ENCODE measurements around the gene CLEC10A. TPM values are rescaled to one million over a fixed set of nuclear protein-coding genes. Genes with fewer than 3 reads are reported as not detected.

Gene CLEC10A
- total and polyA plus RNA-seq, 11 donors, result 1.5 to 30.1 (median 2.7) TPM

GRCh38 chr17:7046127-7046724, 33.8 kb downstream of the CLEC10A start:
- H3K36me3 ChIP-seq, result no peaks in the 10 kb centered on the region
- peak overlapping the region in 9 of 12 donors; percentile 22 to 46 (median 26) for H3K4me3 ChIP-seq
- peaks cover 0 to 43% (median 21%) of the 10 kb centered on the region in 9 donors for H3K27me3 ChIP-seq
- peaks cover 0 to 41% (median 28%) of the 10 kb centered on the region in 12 donors for H3K4me1 ChIP-seq
- intact Hi-C loops (cut with DNase I), result loop anchor here in 4 of 10 donors (2.0 to 10.0 kb wide), 4 partner anchors 91 to 256 kb away; partner anchors contain the start of gene YBX2 (in 1 of the 4)
- peak in 1 of 4 donors; percentile 3 for ATAC-seq
- peak in 2 of 12 donors; percentile 5 to 9 for TF ChIP-seq CTCF (IDR thresholded peaks at IDR 0.05)
- TF ChIP-seq POLR2A (IDR thresholded peaks at IDR 0.05), result no peak
- H3K9me3 ChIP-seq, result no peaks in the 10 kb centered on the region
- no peak for DNase-seq
- WGBS, 4 donors, result 17 to 27% (median 23%) methylated on average over 15 of the region's 15 CpGs
- H3K27ac ChIP-seq, result peak overlapping the region in 2 of 12 donors; percentile 24 to 68

DNA sequence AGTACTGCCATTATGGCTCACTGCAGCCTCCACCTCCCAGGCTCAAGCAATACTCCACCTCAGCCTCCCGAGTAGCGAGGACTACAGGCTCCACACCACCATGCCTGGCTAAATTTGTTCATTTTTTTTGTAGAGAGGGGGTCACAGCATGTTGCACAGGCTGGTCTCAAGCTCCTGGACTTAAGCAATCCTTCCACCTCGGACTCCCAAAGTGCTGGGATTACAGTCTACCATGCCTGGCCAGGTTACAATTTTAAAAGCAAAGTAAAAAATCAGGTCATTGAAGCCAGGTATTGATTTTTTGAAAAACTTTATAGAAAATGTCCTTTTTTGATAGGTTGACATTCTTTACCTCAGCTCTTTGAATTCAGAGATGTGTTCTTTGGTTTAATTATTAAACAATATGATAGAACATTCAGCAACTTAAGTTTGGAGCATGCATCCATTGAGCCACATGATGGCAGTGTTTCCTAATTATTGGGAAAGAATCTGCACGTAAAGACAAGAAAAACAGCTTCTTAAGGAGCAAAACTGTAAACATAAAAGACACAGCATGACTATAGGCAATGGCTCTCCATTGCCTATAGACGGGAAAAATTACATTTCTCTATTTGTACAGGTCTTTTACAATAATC, 34.4 kb downstream of the CLEC10A start:
- DNase-seq, result no peak
- no peaks in the 10 kb centered on the region for H3K9me3 ChIP-seq
- WGBS, 4 donors, result 26 to 40% (median 31%) methylated on average over 5 of the region's 5 CpGs
- intact Hi-C loops (cut with DNase I), result loop anchor here in 7 of 10 donors (1.0 to 10.0 kb wide), 5 partner anchors 91 to 257 kb away; partner anchors contain the start of gene YBX2 (in 1 of the 7)
- H3K36me3 ChIP-seq, result no peaks in the 10 kb centered on the region
- TF ChIP-seq CTCF (IDR thresholded peaks at IDR 0.05) (peak; percentile 65 to 89 (median 80)), POLR2A (IDR thresholded peaks at IDR 0.05) (no peak)
- peak overlapping the region in 5 of 12 donors; percentile 12 to 46 (median 27) for H3K4me3 ChIP-seq
- H3K27me3 ChIP-seq, result peaks cover 0 to 43% (median 21%) of the 10 kb centered on the region in 9 donors
- peak in 2 of 4 donors; percentile 31 to 48 for ATAC-seq
- H3K27ac ChIP-seq, result no peak overlapping the region
- peaks cover 0 to 41% (median 28%) of the 10 kb centered on the region in 12 donors for H3K4me1 ChIP-seq

DNA sequence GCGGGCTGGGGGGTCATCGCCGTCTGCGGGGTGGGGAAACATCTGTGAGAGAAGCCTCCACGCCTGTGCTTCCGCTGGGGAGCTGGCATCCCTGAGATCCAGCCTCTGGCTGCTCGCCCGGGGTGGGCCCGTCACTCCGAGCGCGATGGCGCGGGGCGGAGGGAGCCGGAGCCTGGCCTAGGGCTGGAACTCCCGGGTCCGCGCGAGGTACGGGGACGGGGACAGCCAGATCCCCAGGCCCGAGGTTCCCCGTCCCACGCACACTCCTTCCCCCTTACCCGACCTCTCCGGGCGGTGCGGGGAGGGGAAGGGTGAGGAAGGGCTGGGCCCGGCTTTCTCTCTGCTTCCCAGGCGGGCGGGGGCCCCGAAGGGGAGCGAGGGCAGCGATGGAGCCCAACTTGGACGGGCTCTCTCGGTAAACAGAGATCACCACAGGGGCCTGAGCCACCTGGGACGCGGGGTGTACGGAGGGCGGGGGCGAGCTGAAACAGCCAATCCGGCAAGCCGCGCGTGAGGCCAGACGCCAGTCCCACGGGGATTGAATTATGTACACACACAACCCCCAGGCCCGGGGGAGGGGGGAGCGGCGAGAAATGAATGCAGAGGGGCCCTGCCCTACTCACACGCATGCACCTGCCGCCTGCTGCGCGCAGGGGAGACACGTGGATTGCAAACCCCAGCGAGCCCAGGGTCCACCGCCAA, 36.4 kb downstream of the CLEC10A start, which contains the start of gene SLC16A11:
SLC16A11 (minus strand) TSS at position 596 of the 702 bp plus-strand sequence; CDS start at position 17, 579 bp downstream.
- peak within 1 kb of the TSS in 11 of 12 donors; percentile 7 to 69 (median 45) for H3K27ac ChIP-seq
- DNase-seq, result peak in 4 of 5 donors; percentile 41 to 79 (median 58)

More for the DNA sequence above, 36.4 kb downstream of the CLEC10A start, which contains the start of gene SLC16A11:
- 2 to 4% (median 3%) methylated on average over 17 to 58 of the region's 58 CpGs for WGBS, 4 donors
- Histone ChIP-seq H3K4me3 (peak within 1 kb of the TSS; percentile 27 to 62 (median 54)), H3K9me3 (no peaks in the 10 kb centered on the region), H3K27me3 (peaks cover 0 to 43% (median 21%) of the 10 kb centered on the region in 9 donors), H3K4me1 (peaks cover 0 to 41% (median 28%) of the 10 kb centered on the region in 12 donors), H3K36me3 (no peaks in the 10 kb centered on the region)
- intact Hi-C loops (cut with DNase I), result loop anchor here in 2 of 10 donors (2.0 to 10.0 kb wide), 2 partner anchors 93 to 251 kb away; partner anchors contain the start of gene YBX2 (in 1 of the 2)
- TF ChIP-seq POLR2A (IDR thresholded peaks at IDR 0.05), result no peak
- TF ChIP-seq CTCF (IDR thresholded peaks at IDR 0.05), result no peak
- ATAC-seq, result peak in 3 of 4 donors; percentile 37 to 43 (median 40)
